GM12875 (cell line): ENCODE data around the gene NRXN2.

ENCODE experiments used
- H3K4me3 ChIP-seq: one replicate; pipeline ENCODE4 v1.5.1; 2011; ENCODE audit warnings: low read depth, low read length, control low read depth
- TF ChIP-seq, protein P1 (sequence below): IDR thresholded peaks from 2 replicates; pipeline ENCODE4 v1.5.1; 2011; ENCODE audit warnings: low read depth, mild to moderate bottlenecking, control low read depth, inconsistent platforms, low read length, moderate library complexity, borderline replicate concordance; ENCODE audit not compliant: insufficient read depth

The NRXN2 gene

DNA sequence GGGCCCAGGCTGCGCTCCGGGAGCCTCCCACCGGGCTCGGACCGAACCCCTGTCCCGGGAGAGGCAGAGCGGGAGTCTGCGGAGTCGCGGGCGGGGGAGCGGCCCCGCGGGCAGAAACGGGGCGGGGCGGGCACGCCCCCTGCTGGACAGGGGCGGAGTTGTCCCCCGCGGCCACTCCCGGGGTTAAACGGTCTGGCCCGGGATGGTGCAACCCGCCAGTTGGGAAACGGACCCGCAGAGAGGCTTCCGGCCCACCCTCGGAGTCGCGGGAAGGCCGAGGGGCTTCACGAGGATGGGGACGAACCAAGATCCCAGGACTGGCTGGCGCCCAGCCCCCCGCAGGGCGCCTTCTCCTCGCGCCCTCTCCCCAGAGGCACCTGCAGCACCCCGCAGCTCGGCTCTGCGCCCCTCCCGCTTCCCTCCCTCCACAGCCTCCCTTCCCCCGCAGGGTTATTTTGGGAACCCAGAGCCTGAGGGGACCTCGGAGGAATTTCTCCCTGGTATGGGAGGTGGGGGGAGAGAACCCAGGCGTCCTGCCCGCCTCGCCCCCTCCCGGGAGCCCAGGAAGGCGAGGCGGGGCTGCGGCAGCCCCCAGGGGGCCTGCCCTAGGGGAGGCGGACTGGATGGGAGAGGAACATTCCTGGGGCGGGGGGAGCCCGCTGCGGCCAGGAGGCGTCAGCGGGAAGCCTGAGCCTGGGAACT is 20.0 kb upstream of the NRXN2 start:
- H3K4me3 ChIP-seq: peak overlapping the region; percentile 64
- TF ChIP-seq, protein P1, sequence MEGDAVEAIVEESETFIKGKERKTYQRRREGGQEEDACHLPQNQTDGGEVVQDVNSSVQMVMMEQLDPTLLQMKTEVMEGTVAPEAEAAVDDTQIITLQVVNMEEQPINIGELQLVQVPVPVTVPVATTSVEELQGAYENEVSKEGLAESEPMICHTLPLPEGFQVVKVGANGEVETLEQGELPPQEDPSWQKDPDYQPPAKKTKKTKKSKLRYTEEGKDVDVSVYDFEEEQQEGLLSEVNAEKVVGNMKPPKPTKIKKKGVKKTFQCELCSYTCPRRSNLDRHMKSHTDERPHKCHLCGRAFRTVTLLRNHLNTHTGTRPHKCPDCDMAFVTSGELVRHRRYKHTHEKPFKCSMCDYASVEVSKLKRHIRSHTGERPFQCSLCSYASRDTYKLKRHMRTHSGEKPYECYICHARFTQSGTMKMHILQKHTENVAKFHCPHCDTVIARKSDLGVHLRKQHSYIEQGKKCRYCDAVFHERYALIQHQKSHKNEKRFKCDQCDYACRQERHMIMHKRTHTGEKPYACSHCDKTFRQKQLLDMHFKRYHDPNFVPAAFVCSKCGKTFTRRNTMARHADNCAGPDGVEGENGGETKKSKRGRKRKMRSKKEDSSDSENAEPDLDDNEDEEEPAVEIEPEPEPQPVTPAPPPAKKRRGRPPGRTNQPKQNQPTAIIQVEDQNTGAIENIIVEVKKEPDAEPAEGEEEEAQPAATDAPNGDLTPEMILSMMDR: peak; percentile 96

DNA sequence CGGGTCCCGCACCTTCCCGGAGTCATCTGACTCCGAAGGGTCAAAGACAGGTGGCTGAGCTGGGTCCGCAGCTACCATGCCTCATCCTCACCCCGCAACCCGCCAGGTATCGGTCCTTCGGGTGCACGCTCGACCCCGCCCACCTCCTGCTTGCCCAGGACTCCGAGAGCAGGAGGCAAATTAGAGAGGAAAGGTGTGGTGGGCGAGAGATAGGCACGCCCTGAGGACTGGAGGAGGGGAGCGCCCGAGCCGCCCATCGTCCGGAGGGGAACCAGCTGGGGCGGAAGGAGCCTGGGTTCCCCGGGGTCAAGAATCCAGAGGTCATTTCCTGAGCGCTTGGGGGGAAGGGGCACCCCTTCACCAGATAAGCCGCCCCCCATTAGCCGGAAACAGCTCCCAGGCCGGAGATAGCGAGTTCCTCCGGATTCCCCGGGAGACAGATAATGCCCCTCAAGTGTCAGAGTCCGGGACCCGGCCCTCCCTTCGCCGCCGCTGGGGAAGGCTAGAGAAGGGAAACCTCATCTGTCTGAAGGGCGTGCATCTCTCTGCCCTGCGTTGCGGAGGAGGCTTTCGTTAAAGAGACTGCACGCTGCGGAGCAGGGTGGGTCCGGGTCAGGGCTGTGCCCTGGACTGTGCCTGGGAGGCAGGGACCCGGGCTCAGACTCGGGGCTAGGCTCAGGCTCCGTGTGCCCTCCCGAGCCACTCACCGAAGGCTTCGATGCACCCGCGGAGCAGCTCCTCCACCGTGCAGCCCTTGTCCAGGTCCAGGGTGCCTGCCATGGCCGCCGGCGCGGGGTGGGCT is 19.3 kb upstream of the NRXN2 start:
- TF ChIP-seq, protein P1: no peak
- H3K4me3 ChIP-seq: peak overlapping the region; percentile 64

DNA sequence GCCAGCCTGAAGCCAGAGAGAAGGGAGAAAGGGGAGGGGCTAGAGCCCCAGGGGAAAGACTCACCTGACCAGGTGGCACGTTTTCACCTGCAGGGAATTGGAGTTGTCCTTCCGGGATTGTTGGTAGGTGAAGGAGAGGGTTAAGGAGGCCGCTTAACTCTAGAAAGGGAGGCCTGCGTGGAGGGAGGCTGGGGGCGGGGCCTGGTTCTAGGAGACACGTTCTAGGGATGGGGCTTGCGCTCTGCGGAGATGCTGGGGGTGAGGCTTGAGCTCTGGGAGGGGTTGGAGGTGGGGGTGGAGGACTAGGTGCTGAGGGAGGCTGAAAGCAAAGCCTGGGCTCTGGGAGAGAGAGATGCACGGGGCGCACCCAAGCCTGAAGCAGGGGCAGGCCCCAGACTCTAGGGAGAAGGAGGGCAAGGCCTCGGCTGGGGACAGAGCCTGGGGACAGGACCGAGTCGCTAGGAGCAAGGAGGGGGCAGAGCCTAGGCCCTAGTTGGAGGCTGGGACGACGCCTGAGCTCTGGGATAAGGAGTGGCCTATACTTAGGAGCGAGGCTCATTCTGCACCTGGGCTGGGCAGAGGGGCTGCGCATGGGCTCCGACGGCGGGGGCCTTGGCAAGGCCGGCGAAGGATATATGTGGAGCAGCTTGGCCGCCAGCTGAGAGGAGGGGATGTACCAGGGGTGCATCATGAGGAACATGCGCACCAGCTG is 18.5 kb upstream of the NRXN2 start:
- H3K4me3 ChIP-seq: no peak overlapping the region
- TF ChIP-seq, protein P1: no peak

DNA sequence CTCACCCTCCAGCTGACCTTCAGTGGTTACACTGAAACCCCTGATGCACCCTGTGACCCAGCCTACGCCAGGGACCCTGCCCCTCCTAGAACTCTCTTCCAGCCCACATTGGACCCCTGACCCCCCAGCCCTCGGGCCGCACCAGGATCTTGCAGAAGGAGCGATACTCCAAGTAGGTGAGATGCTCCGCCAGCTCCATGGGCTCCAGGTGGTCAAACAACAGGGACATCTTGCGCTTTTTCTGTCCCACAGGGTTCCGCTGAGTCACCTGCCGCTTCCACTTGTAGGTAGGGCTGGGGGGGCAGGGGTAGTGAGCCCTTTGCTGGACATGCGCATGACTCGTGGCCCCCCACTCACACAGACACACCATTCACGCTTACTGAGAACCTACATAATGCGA is 16.9 kb upstream of the NRXN2 start:
- TF ChIP-seq, protein P1: no peak
- no peak overlapping the region for H3K4me3 ChIP-seq

DNA sequence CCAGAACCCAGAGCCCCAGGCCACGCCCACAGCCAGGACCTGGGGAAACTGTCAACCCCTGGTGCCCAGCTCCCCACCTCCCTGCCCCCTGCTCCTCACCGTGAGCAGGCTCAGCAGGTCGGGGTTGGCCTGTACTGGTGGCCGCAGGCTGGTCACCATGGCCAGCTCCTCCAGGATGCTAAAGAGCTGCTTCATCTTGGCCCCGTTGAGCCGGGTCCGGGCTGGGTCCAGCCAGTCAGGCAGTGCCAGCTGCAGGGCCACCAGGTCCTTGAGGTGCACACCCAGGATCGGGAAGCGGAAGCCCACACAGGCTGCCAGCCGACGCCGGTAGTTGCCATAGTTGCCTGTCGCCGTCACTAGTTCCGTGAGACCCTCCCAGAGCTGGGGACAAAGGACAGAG is 13.7 kb upstream of the NRXN2 start:
- TF ChIP-seq, protein P1: no peak
- no peak overlapping the region for H3K4me3 ChIP-seq

DNA sequence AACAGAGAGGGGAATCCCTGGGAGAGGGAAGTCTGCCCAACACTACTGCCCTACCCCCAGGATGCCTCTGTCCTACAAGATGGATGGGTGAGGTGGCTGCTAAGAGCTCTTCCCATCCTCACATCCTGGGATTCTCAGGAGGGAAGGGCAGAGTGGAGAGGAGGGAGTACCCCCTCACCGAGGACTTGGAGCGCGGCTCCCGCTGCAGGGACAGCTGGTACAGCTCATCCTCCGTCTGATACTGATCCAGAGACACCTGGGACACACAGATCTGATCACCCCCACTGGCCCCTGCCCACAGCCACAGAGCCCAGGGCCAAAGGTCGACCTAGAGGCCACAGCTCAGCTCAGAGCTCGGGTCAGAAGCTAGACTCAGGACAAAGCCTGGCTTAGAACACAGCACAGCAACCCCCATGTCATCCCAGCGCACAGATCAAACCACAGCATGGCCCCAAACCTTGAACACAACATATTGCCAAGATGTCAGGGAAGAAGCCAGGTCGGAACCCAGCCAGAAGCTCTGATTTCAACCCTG is 12.8 kb upstream of the NRXN2 start:
- no peak overlapping the region for H3K4me3 ChIP-seq

More for the DNA sequence above, 12.8 kb upstream of the NRXN2 start:
- TF ChIP-seq, protein P1: no peak
